OCI-LY1 (cell line): ENCODE results near the gene CEP112.

Source experiments
- H2AFZ ChIP-seq: fragments of 200-600 bp; sonication (generic), shearing (Covaris generic); 2 replicates; pipeline ENCODE4 v1.6.0; 2014; ENCODE audit warnings: antibody characterized with exemption, mild to moderate bottlenecking, low read length
- H3F3A ChIP-seq: fragments of 200-600 bp; sonication (generic), shearing (Covaris generic); 2 replicates; pipeline ENCODE4 v1.6.0; 2014; ENCODE audit warnings: mild to moderate bottlenecking, antibody characterized with exemption, low read length, moderate library complexity; ENCODE audit not compliant: insufficient read depth
- H3K27ac ChIP-seq: fragments of 200-600 bp; sonication (generic); 2 replicates; pipeline ENCODE4 v1.5.1; 2014; ENCODE audit warnings: low read length, mixed run types, mild to moderate bottlenecking, low read depth; ENCODE audit not compliant: poor library complexity, severe bottlenecking
- H3K27me3 ChIP-seq: fragments of 200-600 bp; sonication (generic); 2 replicates; pipeline ENCODE4 v1.6.0; 2014; ENCODE audit warnings: antibody characterized with exemption, mild to moderate bottlenecking, low read length, moderate library complexity; ENCODE audit not compliant: insufficient read depth
- H3K36me3 ChIP-seq: fragments of 200-600 bp; sonication (generic); 2 replicates; pipeline ENCODE4 v1.6.1; 2014; ENCODE audit warnings: mild to moderate bottlenecking, antibody characterized with exemption, low read length, moderate library complexity, mixed read lengths; ENCODE audit not compliant: insufficient read depth
- H3K4me1 ChIP-seq: fragments of 200-600 bp; sonication (generic); 2 replicates; pipeline ENCODE4 v1.5.1; 2014; ENCODE audit warnings: mild to moderate bottlenecking, low read length, moderate library complexity; ENCODE audit not compliant: insufficient read depth, severe bottlenecking
- H3K4me2 ChIP-seq: fragments of 200-600 bp; sonication (generic), shearing (Covaris generic); 2 replicates; pipeline ENCODE4 v1.6.1; 2014; ENCODE audit warnings: low read length
- H3K4me3 ChIP-seq: fragments of 200-600 bp; sonication (generic); 2 replicates; pipeline ENCODE4 v1.5.1; 2014; ENCODE audit warnings: low read length, low read depth, mild to moderate bottlenecking, mixed read lengths; ENCODE audit not compliant: poor library complexity, severe bottlenecking
- H3K79me2 ChIP-seq: fragments of 200-600 bp; shearing (Covaris generic); 2 replicates; pipeline ENCODE4 v1.6.1; 2016; ENCODE audit warnings: mixed run types, low read length, mixed read lengths; ENCODE audit not compliant: insufficient read depth
- H3K9ac ChIP-seq: fragments of 200-600 bp; sonication (generic), shearing (Covaris generic); 2 replicates; pipeline ENCODE4 v1.6.1; 2014; ENCODE audit warnings: mild to moderate bottlenecking, low read length, mixed read lengths
- H3K9me2 ChIP-seq: fragments of 200-600 bp; sonication (generic), shearing (Covaris generic); 2 replicates; pipeline ENCODE4 v1.6.1; 2014; ENCODE audit warnings: low read depth, mild to moderate bottlenecking, low read length, mixed read lengths
- H3K9me3 ChIP-seq: fragments of 200-600 bp; shearing (Covaris generic); 2 replicates; pipeline ENCODE4 v1.6.1; 2014; ENCODE audit warnings: low read length, mixed read lengths
- H4K20me1 ChIP-seq: fragments of 200-600 bp; sonication (generic), shearing (Covaris generic); 2 replicates; pipeline ENCODE4 v1.6.0; 2016; ENCODE audit warnings: mild to moderate bottlenecking, low read length; ENCODE audit not compliant: insufficient read depth
- CTCF ChIP-seq: fragments of 200-600 bp; sonication (generic), shearing (Covaris generic); IDR thresholded peaks from 2 replicates; pipeline ENCODE4 v1.5.1; 2017; ENCODE audit warnings: mild to moderate bottlenecking, antibody characterized with exemption, low read length, moderate library complexity, mixed read lengths
- EZH2 ChIP-seq: fragments of 200-600 bp; sonication (generic), shearing (Covaris generic); IDR thresholded peaks from 2 replicates; pipeline ENCODE4 v1.8.0; 2017; ENCODE audit warnings: borderline replicate concordance, mixed run types, mild to moderate bottlenecking, antibody characterized with exemption, low read length, moderate library complexity, mixed read lengths

The CEP112 gene

GRCh38 chr17:65797101-65797500, 394.8 kb downstream of the CEP112 start:
- Histone ChIP-seq H2AFZ (no peak overlapping the region), H3K36me3 (no peaks in the 10 kb centered on the region), H3K27ac (no peak overlapping the region), H3K9me3 (0 out of 2 replicates have a peak, but pooled peaks cover 7% of the 10 kb centered on the region), H3F3A (no peaks in the 10 kb centered on the region), H3K4me2 (no peak overlapping the region), H3K27me3 (no peaks in the 10 kb centered on the region), H3K4me1 (no peaks in the 10 kb centered on the region), H3K79me2 (no peaks in the 10 kb centered on the region), H3K4me3 (no peak overlapping the region), H3K9ac (no peak overlapping the region), H3K9me2 (no peaks in the 10 kb centered on the region), H4K20me1 (no peaks in the 10 kb centered on the region)
- no peak for TF ChIP-seq CTCF
- no peak for TF ChIP-seq EZH2

GRCh38 chr17:65794572-65794971, 397.4 kb downstream of the CEP112 start:
- no peaks in the 10 kb centered on the region for H3K9me3 ChIP-seq
- H3K4me2 ChIP-seq: no peak overlapping the region
- no peaks in the 10 kb centered on the region for H3K27me3 ChIP-seq
- no peak overlapping the region for H3K27ac ChIP-seq
- H4K20me1 ChIP-seq: no peaks in the 10 kb centered on the region
- no peak overlapping the region for H3K9ac ChIP-seq
- H3K4me3 ChIP-seq: no peak overlapping the region
- no peaks in the 10 kb centered on the region for H3K79me2 ChIP-seq
- no peaks in the 10 kb centered on the region for H3K4me1 ChIP-seq
- no peaks in the 10 kb centered on the region for H3K36me3 ChIP-seq
- peak; percentile 43; the same call in 1 of the 2 replicates for TF ChIP-seq CTCF
- TF ChIP-seq EZH2: no peak
- no peaks in the 10 kb centered on the region for H3F3A ChIP-seq
- H3K9me2 ChIP-seq: no peaks in the 10 kb centered on the region
- H2AFZ ChIP-seq: no peak overlapping the region

- Histone ChIP-seq H2AFZ (no peak overlapping the region), H3K4me3 (no peak overlapping the region), H3K36me3 (no peaks in the 10 kb centered on the region), H3K9me3 (no peaks in the 10 kb centered on the region), H3K27me3 (no peaks in the 10 kb centered on the region), H3K79me2 (no peaks in the 10 kb centered on the region), H3K4me2 (no peak overlapping the region), H3K9ac (no peak overlapping the region), H4K20me1 (no peaks in the 10 kb centered on the region), H3K27ac (no peak overlapping the region), H3K9me2 (no peaks in the 10 kb centered on the region), H3F3A (no peaks in the 10 kb centered on the region), H3K4me1 (no peaks in the 10 kb centered on the region)
- TF ChIP-seq EZH2: no peak
These were observed 401.7 kb downstream of the CEP112 start for GRCh38 chr17:65790241-65790640.

GRCh38 chr17:65787503-65787902, 404.4 kb downstream of the CEP112 start:
- Histone ChIP-seq H3K4me1 (no peaks in the 10 kb centered on the region), H3K27me3 (no peaks in the 10 kb centered on the region), H3F3A (no peaks in the 10 kb centered on the region), H3K9me3 (no peaks in the 10 kb centered on the region), H3K27ac (no peak overlapping the region), H4K20me1 (no peaks in the 10 kb centered on the region), H3K4me2 (no peak overlapping the region), H3K9me2 (no peaks in the 10 kb centered on the region), H2AFZ (no peak overlapping the region), H3K9ac (no peak overlapping the region), H3K79me2 (no peaks in the 10 kb centered on the region), H3K4me3 (no peak overlapping the region), H3K36me3 (no peaks in the 10 kb centered on the region)
- TF ChIP-seq CTCF (no peak), EZH2 (no peak)
